NCI-H510A (cell line): ENCODE data around the gene GPC5.
"Not testable (repeated sequence)": the region's sequence is repeated elsewhere in the genome, so short reads cannot be mapped to it uniquely, and the experiment has no call there.

Experiments used
- DNase-seq: peaks from one replicate; lab custom pipeline; 2025; lab: John Stamatoyannopoulos, UW

The GPC5 gene

GRCh38 chr13:91369441-91369831 is 29.0 kb upstream of the GPC5 start:
- DNase-seq: no peak

DNA sequence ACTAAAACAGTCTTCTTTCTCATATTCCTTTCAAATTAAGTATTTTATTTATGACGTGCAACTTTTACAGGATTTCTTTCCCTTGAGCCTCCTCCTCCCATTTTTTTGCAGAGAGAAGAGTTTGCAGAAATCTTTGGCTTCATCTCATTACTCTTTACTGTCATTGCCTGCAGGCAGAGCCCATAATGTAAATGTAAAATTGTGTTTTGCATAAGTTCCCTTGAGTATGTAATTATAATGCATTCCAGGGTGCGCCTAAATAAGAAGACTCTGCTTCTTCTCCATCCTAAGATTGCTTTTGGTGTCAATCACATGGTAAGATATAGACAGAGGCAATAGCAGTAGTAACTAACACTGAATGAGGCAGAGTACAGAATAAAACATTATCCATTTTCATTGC is 27.9 kb upstream of the GPC5 start:
- DNase-seq: no peak

DNA sequence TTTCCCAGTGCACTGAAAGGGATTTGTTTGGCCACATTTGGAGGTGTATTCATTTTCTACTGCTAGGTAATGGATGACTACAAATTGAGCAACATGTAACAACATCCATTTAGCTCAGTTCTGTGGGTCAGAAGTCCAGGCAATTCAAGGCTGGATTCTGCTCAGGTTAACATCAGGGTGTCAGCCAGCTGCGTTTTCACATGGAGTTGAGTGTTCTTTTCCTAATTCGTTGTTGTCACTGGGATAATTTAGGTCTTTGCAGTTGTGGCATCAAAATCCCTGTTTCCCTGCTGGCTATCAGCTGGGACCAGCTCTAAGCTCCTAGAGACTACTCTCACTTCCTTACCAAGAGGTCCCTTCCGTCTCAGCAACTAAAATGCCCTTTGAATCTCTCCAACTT is 25.5 kb upstream of the GPC5 start:
- no peak for DNase-seq

DNA sequence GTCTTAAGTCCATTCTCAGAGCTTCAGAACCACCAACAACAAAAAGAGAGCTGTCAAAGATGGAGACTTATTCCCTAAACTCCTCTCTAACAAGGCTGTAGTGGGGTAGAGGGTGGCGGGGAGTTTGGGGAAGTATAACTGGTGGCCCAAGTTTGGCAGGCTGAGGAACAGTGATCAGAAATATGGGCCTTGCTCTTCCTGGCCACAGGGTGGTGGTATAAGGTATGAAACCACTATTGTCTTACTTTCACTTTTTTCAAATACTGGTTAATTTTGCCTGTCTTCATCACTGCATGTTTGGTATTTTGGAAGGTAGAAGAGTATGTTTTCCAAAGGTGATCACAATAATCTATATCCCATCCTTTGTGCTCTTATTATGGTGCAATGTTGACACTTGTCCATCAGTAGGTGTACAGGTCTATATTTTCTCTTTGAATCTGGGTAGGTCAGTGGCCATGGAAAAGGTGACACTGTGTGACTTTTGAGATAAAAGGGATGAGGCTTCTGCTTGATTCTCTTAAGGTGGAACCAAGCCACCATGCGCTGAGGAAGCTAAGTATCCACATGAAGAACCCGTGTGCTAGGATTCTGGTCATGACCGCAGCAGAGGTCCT is 23.2 kb upstream of the GPC5 start:
- no peak for DNase-seq

GRCh38 chr13:91381371-91381770 is 17.1 kb upstream of the GPC5 start:
- DNase-seq: no peak

DNA sequence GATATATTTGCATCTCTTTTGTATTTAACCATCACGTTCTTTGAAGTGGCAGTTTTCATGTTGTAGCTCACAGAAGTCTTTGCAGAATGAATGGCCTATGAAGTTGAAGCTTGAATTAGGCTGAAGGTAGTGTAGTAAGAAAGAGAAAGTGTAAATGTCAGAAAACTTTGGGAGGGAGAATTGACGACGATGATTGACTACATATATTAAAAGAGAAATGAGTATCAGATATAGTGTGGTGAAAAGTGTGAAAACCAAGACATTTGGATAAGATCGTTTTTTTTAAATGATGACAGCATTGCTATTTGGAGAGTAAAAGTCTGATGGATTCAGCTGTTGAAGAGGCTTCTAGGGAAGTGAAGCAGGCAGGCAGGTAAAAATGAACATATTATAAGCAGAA is 14.6 kb upstream of the GPC5 start:
- DNase-seq: no peak

- no peak for DNase-seq
These were observed 13.5 kb upstream of the GPC5 start for GRCh38 chr13:91384896-91385295.

- DNase-seq: no peak
These were observed 9.2 kb upstream of the GPC5 start for GRCh38 chr13:91389186-91389585.

- DNase-seq: no peak
These were observed 826 bp upstream of the GPC5 start for GRCh38 chr13:91397595-91397994.

GRCh38 chr13:91399189-91400062 is 1.0 kb downstream of the GPC5 start:
- DNase-seq: no peak

- no peak for DNase-seq
These were observed 1.6 kb downstream of the GPC5 start for GRCh38 chr13:91400063-91400399.

DNA sequence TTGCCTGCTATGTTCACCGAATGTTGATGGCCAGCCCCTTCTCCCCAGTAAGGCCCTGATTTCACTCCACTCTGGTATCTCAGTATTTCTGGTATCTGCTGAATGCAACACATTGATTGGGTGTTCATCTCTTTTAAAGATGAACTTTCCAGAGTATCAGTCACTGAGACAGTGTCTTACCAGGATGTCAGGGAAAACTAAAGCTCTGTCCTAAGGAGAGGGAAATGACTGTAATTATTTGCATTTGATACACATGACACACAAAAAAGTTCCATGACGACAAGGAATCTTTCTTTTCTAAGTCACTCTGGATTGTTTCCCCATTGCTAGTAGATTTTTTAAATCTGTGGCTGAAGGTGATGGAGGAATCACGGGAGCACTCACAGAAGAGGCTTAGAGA is 2.2 kb downstream of the GPC5 start:
- DNase-seq: no peak

GRCh38 chr13:91401920-91402319 is 3.5 kb downstream of the GPC5 start:
- DNase-seq: no peak

GRCh38 chr13:91405240-91405639 is 6.8 kb downstream of the GPC5 start:
- DNase-seq: no peak

- DNase-seq: peak; percentile 3
These were observed 8.2 kb downstream of the GPC5 start for GRCh38 chr13:91406619-91407018.

GRCh38 chr13:91408971-91409370 is 10.6 kb downstream of the GPC5 start:
- DNase-seq: no peak

GRCh38 chr13:91416579-91416978 is 18.2 kb downstream of the GPC5 start:
- not testable (repeated sequence) for DNase-seq

DNA sequence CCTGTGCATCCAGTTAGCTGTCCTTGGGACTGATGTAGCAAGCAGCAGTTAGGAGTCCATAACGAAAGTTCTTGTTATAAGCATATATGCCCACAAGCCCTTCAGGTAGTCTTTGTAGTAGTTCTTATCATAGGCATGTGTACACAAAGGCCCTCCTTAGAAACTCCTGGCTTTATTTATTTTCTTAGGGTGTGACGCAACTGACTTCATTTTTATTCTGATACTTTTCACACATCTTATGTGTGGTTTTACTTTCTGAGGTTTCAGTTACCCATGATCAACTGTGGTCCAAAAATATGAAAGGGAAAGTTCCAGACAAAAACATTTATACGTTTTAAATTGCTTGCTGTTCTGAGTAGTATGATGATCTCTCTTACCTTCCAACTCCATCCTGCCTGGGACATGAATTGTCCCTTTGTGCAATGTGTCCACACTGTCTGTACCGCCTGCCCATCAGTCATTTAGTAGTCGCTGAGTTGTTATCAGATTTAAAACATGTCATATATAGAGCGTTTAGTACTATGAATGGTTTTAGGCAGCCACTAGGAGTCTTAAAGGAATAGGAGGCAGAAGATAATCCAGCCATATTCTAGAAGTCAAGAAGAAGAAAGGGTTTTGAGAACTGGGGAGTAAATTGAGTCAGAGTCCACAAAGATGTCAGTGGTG is 19.4 kb downstream of the GPC5 start:
- no peak for DNase-seq

DNA sequence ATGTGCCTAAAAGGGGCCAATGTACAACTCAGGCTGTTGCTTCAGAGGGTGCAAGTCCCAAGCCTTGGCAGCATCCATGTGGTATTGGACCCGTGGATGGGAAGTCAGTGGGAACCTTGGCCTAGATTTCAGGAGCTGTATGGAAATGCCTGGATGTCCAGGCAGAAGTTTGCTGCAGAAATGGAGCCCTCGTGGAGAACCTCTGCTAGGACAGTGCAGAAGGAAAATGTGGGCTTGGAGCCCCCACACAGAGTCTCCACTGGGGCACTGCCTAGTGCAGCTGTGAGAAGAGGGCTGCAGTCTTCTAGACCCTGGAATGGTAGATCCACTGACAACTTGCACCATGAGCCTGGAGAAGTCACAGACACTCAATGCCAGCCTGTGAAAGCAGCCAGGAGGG is 28.5 kb downstream of the GPC5 start:
- DNase-seq: no peak

DNA sequence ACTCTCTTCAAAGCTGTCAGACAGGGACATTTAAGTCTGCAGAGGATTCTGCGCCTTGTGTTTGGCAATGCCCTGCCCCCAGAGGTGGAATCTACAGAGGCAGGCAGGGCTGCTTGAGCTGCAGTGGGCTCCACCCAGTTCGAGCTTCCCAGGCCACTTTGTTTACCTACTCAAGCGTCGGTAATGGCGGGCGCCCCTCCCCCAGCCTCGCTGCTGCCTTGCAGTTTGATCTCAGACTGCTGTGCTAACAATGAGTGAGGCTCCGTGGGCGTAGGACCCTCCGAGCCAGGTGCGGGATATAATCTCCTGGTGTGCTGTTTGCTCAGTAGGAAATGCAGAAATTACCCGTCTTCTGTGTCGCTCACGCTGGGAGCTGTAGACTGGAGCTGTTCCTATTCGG is 40.3 kb downstream of the GPC5 start:
- not testable (repeated sequence) for DNase-seq

- DNase-seq: no peak
These were observed 52.5 kb downstream of the GPC5 start for GRCh38 chr13:91450913-91451312.

DNA sequence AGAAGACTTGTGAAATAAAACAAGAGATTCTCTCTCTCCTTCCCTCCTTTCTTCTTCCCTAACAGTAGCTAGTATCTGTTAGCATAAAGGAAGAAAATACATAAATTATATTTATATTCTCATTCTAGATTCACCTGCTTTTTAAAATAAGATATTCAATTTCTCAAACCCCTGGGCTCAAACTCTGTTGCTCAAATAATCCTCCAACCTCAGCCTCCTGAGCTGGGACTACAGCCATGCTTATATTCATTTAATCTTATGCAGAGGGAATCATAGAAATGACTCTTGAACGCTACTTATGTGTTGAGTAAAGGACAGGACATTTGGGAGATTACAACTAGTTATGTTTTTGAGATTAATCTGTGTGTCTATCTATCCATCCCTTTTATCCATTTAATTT is 56.2 kb downstream of the GPC5 start:
- DNase-seq: no peak

- DNase-seq: no peak
These were observed 58.4 kb downstream of the GPC5 start for GRCh38 chr13:91456837-91457236.
